ENCODE measurements around the gene IFNA5. TPM values are rescaled to one million over a fixed set of nuclear protein-coding genes. Genes with fewer than 3 reads are reported as not detected.

IFNA5 gene
- total and polyA plus RNA-seq, 2 experiments from 2014 or later, result not detected

DNA sequence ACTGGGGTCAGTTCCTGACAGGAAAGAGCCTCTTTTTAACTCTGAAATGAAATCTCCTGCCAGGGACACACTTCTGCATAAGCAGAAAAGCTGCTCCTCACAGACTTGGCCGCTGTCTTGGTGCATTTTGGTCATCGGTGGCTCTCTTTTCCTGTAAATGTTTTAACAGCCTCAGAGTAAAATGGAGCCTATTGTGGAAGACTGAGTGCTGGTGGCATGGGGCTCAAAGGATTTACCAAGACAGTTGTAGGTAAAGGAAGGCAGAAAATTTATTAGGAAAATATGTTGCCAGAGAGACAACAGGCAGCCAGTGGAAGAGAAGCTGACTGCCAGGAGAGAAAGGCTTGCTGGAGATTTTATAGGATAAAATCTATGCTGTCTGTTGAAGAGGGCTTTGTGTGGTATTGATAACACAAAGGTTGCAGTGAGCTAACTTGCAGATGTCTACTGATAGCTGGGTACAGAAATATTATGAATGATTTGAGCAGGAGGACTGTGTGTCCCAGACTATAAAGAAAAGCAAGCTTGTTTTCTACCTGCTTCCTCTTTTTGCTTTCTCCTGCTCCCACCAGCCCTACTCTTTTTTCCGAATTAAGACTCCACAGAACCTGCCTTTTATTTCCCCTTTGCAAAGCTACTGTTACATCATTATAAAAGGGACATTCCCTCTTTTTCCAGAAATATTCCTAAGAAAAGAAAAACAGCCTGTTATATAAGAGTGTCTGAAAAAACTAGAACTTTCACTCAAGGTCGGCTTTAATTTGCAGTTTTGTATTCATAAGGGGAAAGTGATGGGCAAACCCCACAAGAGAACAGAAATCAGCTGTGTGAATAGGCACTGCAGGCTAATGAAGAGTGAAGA, 37.4 kb downstream of the IFNA5 start:
- no peak overlapping the region for H3K27ac ChIP-seq
- H3K4me3 ChIP-seq, result no peak overlapping the region
- no peak for DNase-seq (ENCODE audit: low read depth in 1 of 2, low spot score in 1 of 2)
- no peaks in the 10 kb centered on the region for H3K36me3 ChIP-seq
- no peaks in the 10 kb centered on the region for H3K9me3 ChIP-seq (ENCODE audit: low read depth)
- H3K4me1 ChIP-seq (ENCODE audit: low read depth), result no peaks in the 10 kb centered on the region
- H3K27me3 ChIP-seq, result peaks cover 65% of the 10 kb centered on the region
- TF ChIP-seq, protein P1, sequence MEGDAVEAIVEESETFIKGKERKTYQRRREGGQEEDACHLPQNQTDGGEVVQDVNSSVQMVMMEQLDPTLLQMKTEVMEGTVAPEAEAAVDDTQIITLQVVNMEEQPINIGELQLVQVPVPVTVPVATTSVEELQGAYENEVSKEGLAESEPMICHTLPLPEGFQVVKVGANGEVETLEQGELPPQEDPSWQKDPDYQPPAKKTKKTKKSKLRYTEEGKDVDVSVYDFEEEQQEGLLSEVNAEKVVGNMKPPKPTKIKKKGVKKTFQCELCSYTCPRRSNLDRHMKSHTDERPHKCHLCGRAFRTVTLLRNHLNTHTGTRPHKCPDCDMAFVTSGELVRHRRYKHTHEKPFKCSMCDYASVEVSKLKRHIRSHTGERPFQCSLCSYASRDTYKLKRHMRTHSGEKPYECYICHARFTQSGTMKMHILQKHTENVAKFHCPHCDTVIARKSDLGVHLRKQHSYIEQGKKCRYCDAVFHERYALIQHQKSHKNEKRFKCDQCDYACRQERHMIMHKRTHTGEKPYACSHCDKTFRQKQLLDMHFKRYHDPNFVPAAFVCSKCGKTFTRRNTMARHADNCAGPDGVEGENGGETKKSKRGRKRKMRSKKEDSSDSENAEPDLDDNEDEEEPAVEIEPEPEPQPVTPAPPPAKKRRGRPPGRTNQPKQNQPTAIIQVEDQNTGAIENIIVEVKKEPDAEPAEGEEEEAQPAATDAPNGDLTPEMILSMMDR (IDR thresholded peaks at IDR 0.05; ENCODE audit: low read depth, low read length), result no peak

DNA sequence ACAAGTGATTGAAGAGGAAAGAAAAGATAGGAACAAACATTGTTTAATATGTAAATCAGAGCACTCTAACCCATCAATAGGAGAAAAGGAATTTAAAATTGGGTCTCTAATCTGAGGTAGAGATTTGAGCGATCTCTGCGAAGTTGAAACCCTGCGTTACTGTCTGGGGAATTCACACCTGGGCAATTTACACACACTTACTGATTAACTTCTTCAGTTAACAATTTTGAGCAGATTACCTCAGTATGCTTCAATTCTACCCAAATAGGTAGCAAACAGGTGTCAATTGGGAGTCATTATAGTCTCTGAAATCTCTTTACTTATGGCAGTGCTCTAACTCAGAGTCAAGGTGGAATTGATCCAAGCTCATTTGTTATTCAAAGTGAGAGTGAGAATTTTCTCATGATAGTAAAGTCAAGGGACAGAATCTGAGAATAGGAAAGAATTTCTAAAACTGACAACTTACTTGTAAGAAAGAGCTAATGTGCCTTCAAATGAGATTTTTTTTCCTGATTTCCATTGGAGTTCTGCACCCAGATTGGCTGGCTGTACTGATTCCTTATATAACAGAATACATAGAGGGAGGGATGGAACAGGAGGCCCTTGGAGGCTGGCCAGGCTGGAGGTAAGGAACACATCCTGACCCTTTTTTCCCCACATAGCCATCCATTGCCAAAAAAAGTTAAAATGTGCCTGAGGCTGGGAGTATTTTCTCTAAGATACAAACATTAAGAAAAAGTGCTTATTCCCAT, 38.2 kb downstream of the IFNA5 start:
- Histone ChIP-seq H3K27me3 (peaks cover 71% of the 10 kb centered on the region), H3K36me3 (no peaks in the 10 kb centered on the region), H3K4me3 (no peak overlapping the region), H3K9me3 (ENCODE audit: low read depth) (no peaks in the 10 kb centered on the region), H3K27ac (no peak overlapping the region), H3K4me1 (ENCODE audit: low read depth) (no peaks in the 10 kb centered on the region)
- TF ChIP-seq, protein P1 (IDR thresholded peaks at IDR 0.05; ENCODE audit: low read depth, low read length), result no peak
- DNase-seq (ENCODE audit: low read depth in 1 of 2, low spot score in 1 of 2), result no peak

DNA sequence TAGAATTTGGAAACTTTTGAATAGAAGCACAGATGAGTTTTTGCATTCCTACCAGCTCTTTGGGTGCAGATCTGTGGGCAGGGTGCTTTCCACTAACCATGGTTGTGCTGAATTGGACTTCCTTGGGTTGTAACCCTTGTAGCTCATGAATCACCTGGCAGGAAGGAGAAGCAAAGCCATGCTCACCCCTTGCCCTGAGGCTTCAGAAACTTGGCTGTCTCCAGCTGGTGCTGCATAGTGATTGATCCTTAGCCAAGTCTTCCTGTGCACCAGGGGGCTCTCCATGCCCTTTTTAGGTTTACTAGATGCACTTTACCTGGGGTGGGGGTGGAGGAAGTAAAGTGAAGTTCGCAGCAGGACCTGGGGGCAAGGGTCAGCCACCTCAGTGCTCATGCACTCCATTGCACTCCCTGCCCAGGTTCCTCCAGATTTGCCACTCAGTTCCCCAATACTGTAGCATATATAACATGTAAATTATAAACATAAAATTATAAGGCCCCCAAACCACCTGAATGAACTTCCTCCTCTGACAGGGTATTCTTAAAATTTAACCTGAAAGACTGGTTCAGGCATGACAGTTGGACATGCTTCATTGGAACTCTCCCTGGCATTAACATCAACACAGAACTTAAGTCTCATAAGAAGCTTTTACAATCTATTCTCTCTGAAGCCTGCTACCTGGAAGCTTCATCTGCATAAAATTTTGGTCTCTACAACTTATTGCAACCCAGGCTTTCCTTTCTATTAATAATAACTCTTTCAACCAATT, 39.5 kb downstream of the IFNA5 start:
- DNase-seq (ENCODE audit: low read depth in 1 of 2, low spot score in 1 of 2), result no peak
- Histone ChIP-seq H3K36me3 (no peaks in the 10 kb centered on the region), H3K4me3 (no peak overlapping the region), H3K27me3 (peaks cover 76% of the 10 kb centered on the region), H3K4me1 (ENCODE audit: low read depth) (no peaks in the 10 kb centered on the region), H3K27ac (no peak overlapping the region), H3K9me3 (ENCODE audit: low read depth) (no peaks in the 10 kb centered on the region)
- TF ChIP-seq, protein P1 (IDR thresholded peaks at IDR 0.05; ENCODE audit: low read depth, low read length), result no peak

DNA sequence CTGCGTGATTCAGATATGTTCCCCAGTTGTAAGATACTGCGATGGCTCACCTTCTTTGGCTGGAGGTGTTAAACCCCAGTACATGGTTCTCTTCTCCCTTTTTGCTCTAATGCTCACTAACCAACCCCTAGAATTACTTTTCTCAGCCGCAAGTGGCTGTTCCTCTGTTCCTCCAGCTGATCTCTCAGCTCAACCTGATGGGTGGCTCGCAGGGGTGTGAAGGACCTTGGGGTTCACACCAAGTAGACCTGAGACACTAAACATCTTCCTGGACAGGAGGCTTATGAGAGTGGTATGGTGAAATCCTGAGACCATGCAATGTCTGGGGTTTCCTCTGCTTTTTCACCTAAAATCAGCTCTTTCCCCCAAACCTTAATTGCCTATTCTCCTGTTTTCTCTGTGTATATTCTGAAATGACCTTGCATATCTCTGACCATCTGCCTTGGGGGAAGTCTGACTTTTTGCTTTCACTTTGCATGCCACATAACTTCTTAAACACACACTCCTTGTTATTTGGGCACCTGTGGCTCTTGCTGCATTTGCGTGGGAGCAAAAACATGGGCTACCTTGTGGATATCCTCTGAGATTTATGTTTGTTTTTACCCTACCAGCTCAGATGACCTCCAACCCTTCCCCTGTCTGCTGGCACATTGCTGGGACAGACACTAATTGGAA, 49.4 kb downstream of the IFNA5 start:
- DNase-seq (ENCODE audit: low read depth in 1 of 2, low spot score in 1 of 2), result no peak
- H3K27ac ChIP-seq, result no peak overlapping the region
- no peaks in the 10 kb centered on the region for H3K9me3 ChIP-seq (ENCODE audit: low read depth)
- H3K4me3 ChIP-seq, result no peak overlapping the region
- H3K4me1 ChIP-seq (ENCODE audit: low read depth), result no peaks in the 10 kb centered on the region
- no peaks in the 10 kb centered on the region for H3K36me3 ChIP-seq
- TF ChIP-seq, protein P1 (IDR thresholded peaks at IDR 0.05; ENCODE audit: low read depth, low read length), result no peak
- peaks cover 15% of the 10 kb centered on the region for H3K27me3 ChIP-seq

Other genes starting within 250 kb of the IFNA5 start
- not detected in 2 replicates for gene IFNB1, start 227.4 kb downstream of the IFNA5 start, total RNA-seq
- not detected in 2 replicates for gene IFNB1, start 227.4 kb downstream of the IFNA5 start, polyA plus RNA-seq
- gene IFNW1, start 163.5 kb downstream of the IFNA5 start, total RNA-seq, result not detected in 2 replicates
- gene IFNW1, start 163.5 kb downstream of the IFNA5 start, polyA plus RNA-seq, result not detected in 2 replicates
- not detected in 2 replicates for gene IFNA21, start 138.7 kb downstream of the IFNA5 start, total RNA-seq
- not detected in 2 replicates for gene IFNA21, start 138.7 kb downstream of the IFNA5 start, polyA plus RNA-seq
- not detected in 2 replicates for gene IFNA4, start 117.7 kb downstream of the IFNA5 start, total RNA-seq
- not detected in 2 replicates for gene IFNA4, start 117.7 kb downstream of the IFNA5 start, polyA plus RNA-seq
- gene IFNA7, start 103.1 kb downstream of the IFNA5 start, total RNA-seq, result not detected in 2 replicates
- not detected in 2 replicates for gene IFNA7, start 103.1 kb downstream of the IFNA5 start, polyA plus RNA-seq
- gene IFNA10, start 98.2 kb downstream of the IFNA5 start, total RNA-seq, result not detected in 2 replicates
- gene IFNA10, start 98.2 kb downstream of the IFNA5 start, polyA plus RNA-seq, result not detected in 2 replicates
- not detected in 2 replicates for gene IFNA16, start 88.0 kb downstream of the IFNA5 start, total RNA-seq
- gene IFNA16, start 88.0 kb downstream of the IFNA5 start, polyA plus RNA-seq, result not detected in 2 replicates
- gene IFNA17, start 77.1 kb downstream of the IFNA5 start, total RNA-seq, result not detected in 2 replicates
- not detected in 2 replicates for gene IFNA17, start 77.1 kb downstream of the IFNA5 start, polyA plus RNA-seq
- gene IFNA14, start 65.3 kb downstream of the IFNA5 start, total RNA-seq, result not detected in 2 replicates
- gene IFNA14, start 65.3 kb downstream of the IFNA5 start, polyA plus RNA-seq, result not detected in 2 replicates
- 22.6 and 23.1 TPM in 2 replicates for gene KLHL9, start 30.1 kb upstream of the IFNA5 start, total RNA-seq
- 15.8 and 26.3 TPM in 2 replicates for gene KLHL9, start 30.1 kb upstream of the IFNA5 start, polyA plus RNA-seq
- not detected in 2 replicates for gene IFNA6, start 45.6 kb upstream of the IFNA5 start, total RNA-seq
- gene IFNA6, start 45.6 kb upstream of the IFNA5 start, polyA plus RNA-seq, result not detected in 2 replicates
- gene IFNA13, start 62.7 kb upstream of the IFNA5 start, total RNA-seq, result not detected in 2 replicates
- not detected in 2 replicates for gene IFNA13, start 62.7 kb upstream of the IFNA5 start, polyA plus RNA-seq
- gene IFNA2, start 80.1 kb upstream of the IFNA5 start, total RNA-seq, result not detected in 2 replicates
- not detected in 2 replicates for gene IFNA2, start 80.1 kb upstream of the IFNA5 start, polyA plus RNA-seq
- gene IFNA8, start 103.8 kb upstream of the IFNA5 start, total RNA-seq, result not detected in 2 replicates
- gene IFNA8, start 103.8 kb upstream of the IFNA5 start, polyA plus RNA-seq, result not detected in 2 replicates
- not detected in 2 replicates for gene IFNA1, start 135.1 kb upstream of the IFNA5 start, total RNA-seq
- not detected in 2 replicates for gene IFNA1, start 135.1 kb upstream of the IFNA5 start, polyA plus RNA-seq
- not detected in 2 replicates for gene IFNE, start 177.0 kb upstream of the IFNA5 start, total RNA-seq
- gene IFNE, start 177.0 kb upstream of the IFNA5 start, polyA plus RNA-seq, result not detected in 2 replicates

Data from cardiac muscle cell (in vitro differentiated cells and primary cell).